HepG2 (cell line): ENCODE results near the gene ZNF747. TPM values are rescaled to one million over a fixed set of nuclear protein-coding genes. Genes with fewer than 3 reads are reported as not detected.
A peak's percentile ranks its signal among the peaks of the same experiment; 100 is the strongest.

Source experiments
- ATRX ChIP-seq: sonication (generic); formaldehyde crosslinking; IDR thresholded peaks from 2 replicates; pipeline ENCODE4 v1.4.0; 2020; ENCODE audit warnings: missing genetic modification reagents, borderline replicate concordance
- CTCF ChIP-seq: sonication (generic); formaldehyde crosslinking; IDR thresholded peaks from 2 replicates; pipeline ENCODE4 v1.5.0; 2020; ENCODE audit warnings: mild to moderate bottlenecking, missing genetic modification reagents, moderate library complexity
- HNF1B ChIP-seq: sonication (generic); formaldehyde crosslinking; IDR thresholded peaks from 2 replicates; pipeline ENCODE4 v1.5.1; 2020; ENCODE audit warnings: mild to moderate bottlenecking, moderate library complexity, missing genetic modification reagents
- IKZF5 ChIP-seq: IDR thresholded peaks from 2 replicates; pipeline ENCODE4 v1.6.1; 2018; ENCODE audit warnings: missing genetic modification reagents, mild to moderate bottlenecking, missing compliant biosample characterization
- MED8 ChIP-seq: sonication (generic); formaldehyde crosslinking; IDR thresholded peaks from 2 replicates; pipeline ENCODE4 v1.8.1; 2023; ENCODE audit warnings: mild to moderate bottlenecking, missing genetic modification reagents; ENCODE audit not compliant: insufficient replicate concordance
- PHB2 ChIP-seq: fragments of 450-650 bp; IDR thresholded peaks from 2 replicates; pipeline ENCODE4 v1.6.1; 2018; ENCODE audit not compliant: partially characterized antibody
- PHF21A ChIP-seq: sonication (generic); formaldehyde crosslinking; IDR thresholded peaks from 2 replicates; pipeline ENCODE4 v1.5.0; 2020; ENCODE audit warnings: mild to moderate bottlenecking, missing genetic modification reagents
- POGK ChIP-seq: sonication (generic); formaldehyde crosslinking; conservative IDR thresholded peaks from 2 replicates; pipeline ENCODE4 v1.8.0; 2022; ENCODE audit warnings: mild to moderate bottlenecking, moderate library complexity, missing genetic modification reagents
- PRDM10 ChIP-seq: sonication (generic); formaldehyde crosslinking; IDR thresholded peaks from 2 replicates; pipeline ENCODE4 v1.4.0; 2020; ENCODE audit warnings: low read depth, missing genetic modification reagents
- TEF ChIP-seq: sonication (generic); formaldehyde crosslinking; IDR thresholded peaks from 2 replicates; pipeline ENCODE4 v1.5.0; 2020; ENCODE audit warnings: missing genetic modification reagents
- TFDP1 ChIP-seq: IDR thresholded peaks from 2 replicates; pipeline ENCODE4 v1.6.1; 2016; ENCODE audit warnings: missing compliant biosample characterization, missing genetic modification reagents, borderline replicate concordance
- ZBTB3 ChIP-seq: sonication (generic); formaldehyde crosslinking; IDR thresholded peaks from 2 replicates; pipeline ENCODE4 v1.4.0; 2020; ENCODE audit warnings: low read depth, mild to moderate bottlenecking, moderate library complexity, missing genetic modification reagents, borderline replicate concordance
- ZNF737 ChIP-seq: sonication (generic); formaldehyde crosslinking; IDR thresholded peaks from 2 replicates; pipeline ENCODE4 v1.5.0; 2020; ENCODE audit warnings: missing genetic modification reagents, mild to moderate bottlenecking, borderline replicate concordance
- ZNF792 ChIP-seq: IDR thresholded peaks from 2 replicates; pipeline ENCODE4 v1.6.1; 2016
- polyA plus RNA-seq, 8 experiments: library from polyadenylated mRNA; depleted of rRNA in 3 of 8; stranded (reverse) in 7 of 8; unstranded in 1 of 8; fragments of >200 nt; fragmentation: Illumina TruSeq in 4 of 8; extraction: Trizol in 4 of 8; gene quantifications; 2 replicates each; pipeline versions ENCODE4 v1.2.1 to v1.2.3, GENCODE V29; 2011 to 2016; ENCODE audit warnings: low read depth in 4 of 8, missing spikeins in 1 of 8, mixed read lengths in 1 of 8; ENCODE audit not compliant: insufficient read depth in 1 of 8
- total RNA-seq, 5 experiments: library from RNA; depleted of rRNA; stranded (reverse); fragments of >200 nt; fragmentation: Illumina TruSeq; extraction: Trizol; gene quantifications; 2 replicates each; pipeline ENCODE4 v1.2.3, GENCODE V29; 2016; ENCODE audit warnings: low read depth in 1 of 5

ZNF747 gene
- total and polyA plus RNA-seq, 2 of the 13 experiments (the other 11 are each of a cell fraction or from before 2014, with no cell fraction given) = 7.2 to 10.2 TPM

- TF ChIP-seq PRDM10 (CRISPR knock-in tag) (peak; percentile 67), POGK (CRISPR knock-in tag) (0 out of 2 replicates have a peak, but pooled peaks have one; percentile 28), HNF1B (CRISPR knock-in tag) (peak; percentile 84), TFDP1 (CRISPR knock-in tag) (peak; percentile 33; the same call in 1 of the 2 replicates), PHB2 (no peak), ZNF737 (no peak), ZNF792 (0 out of 2 replicates have a peak, but pooled peaks have one; percentile 51), MED8 (CRISPR knock-in tag) (no peak), CTCF (CRISPR knock-in tag) (no peak; the same call in 1 of the 2 replicates), ZBTB3 (peak; percentile 99), TEF (CRISPR knock-in tag) (no peak), ATRX (CRISPR knock-in tag) (no peak), IKZF5 (CRISPR knock-in tag) (peak; percentile 52; the same call in 1 of the 2 replicates), PHF21A (CRISPR knock-in tag) (peak; percentile 89)
Measured at GRCh38 chr16:30488764-30489605, 45.7 kb downstream of the ZNF747 start (continued).
